SU-DHL-6 (cell line): ENCODE data around the gene LHX3.

Source experiments
- EZH2phosphoT487 ChIP-seq: fragments of 200-600 bp; sonication (generic), shearing (Covaris generic); conservative IDR thresholded peaks from 2 replicates; pipeline ENCODE4 v1.6.1; 2018; ENCODE audit warnings: mild to moderate bottlenecking, antibody characterized with exemption, low read length, moderate library complexity, mixed read lengths
- TF ChIP-seq, protein P1 (sequence below): fragments of 200-600 bp; sonication (generic); IDR thresholded peaks from one replicate; pipeline ENCODE4 v1.5.1; 2017; ENCODE audit warnings: antibody characterized with exemption, mild to moderate bottlenecking, low read length, moderate library complexity; ENCODE audit not compliant: insufficient read depth, poor library complexity, severe bottlenecking

- TF ChIP-seq, protein P1, sequence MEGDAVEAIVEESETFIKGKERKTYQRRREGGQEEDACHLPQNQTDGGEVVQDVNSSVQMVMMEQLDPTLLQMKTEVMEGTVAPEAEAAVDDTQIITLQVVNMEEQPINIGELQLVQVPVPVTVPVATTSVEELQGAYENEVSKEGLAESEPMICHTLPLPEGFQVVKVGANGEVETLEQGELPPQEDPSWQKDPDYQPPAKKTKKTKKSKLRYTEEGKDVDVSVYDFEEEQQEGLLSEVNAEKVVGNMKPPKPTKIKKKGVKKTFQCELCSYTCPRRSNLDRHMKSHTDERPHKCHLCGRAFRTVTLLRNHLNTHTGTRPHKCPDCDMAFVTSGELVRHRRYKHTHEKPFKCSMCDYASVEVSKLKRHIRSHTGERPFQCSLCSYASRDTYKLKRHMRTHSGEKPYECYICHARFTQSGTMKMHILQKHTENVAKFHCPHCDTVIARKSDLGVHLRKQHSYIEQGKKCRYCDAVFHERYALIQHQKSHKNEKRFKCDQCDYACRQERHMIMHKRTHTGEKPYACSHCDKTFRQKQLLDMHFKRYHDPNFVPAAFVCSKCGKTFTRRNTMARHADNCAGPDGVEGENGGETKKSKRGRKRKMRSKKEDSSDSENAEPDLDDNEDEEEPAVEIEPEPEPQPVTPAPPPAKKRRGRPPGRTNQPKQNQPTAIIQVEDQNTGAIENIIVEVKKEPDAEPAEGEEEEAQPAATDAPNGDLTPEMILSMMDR: no peak
- no peak for TF ChIP-seq EZH2phosphoT487
These were observed 37.3 kb upstream of the LHX3 start for GRCh38 chr9:136242248-136242647.
